ENCODE measurements around the gene P2RX4. TPM values are rescaled to one million over a fixed set of nuclear protein-coding genes. Genes with fewer than 3 reads are reported as not detected.
"Not testable (repeated sequence)": the region's sequence is repeated elsewhere in the genome, so short reads cannot be mapped to it uniquely, and the experiment has no call there.

The P2RX4 gene
- total RNA-seq, 1 donor: 9.1 TPM

GRCh38 chr12:121273364-121273896 is 63.5 kb downstream of the P2RX4 start:
- H3K4me3 ChIP-seq (ENCODE audit: low read depth, low read length): no peak overlapping the region
- no peak for DNase-seq (ENCODE audit: low read depth)
- TF ChIP-seq CTCF (IDR thresholded peaks at IDR 0.05; ENCODE audit: insufficient read depth, low read length): no peak

GRCh38 chr12:121274036-121274763 is 64.3 kb downstream of the P2RX4 start:
- no peak for DNase-seq (ENCODE audit: low read depth)
- no peak for TF ChIP-seq CTCF (IDR thresholded peaks at IDR 0.05; ENCODE audit: insufficient read depth, low read length)
- H3K4me3 ChIP-seq (ENCODE audit: low read depth, low read length): no peak overlapping the region

GRCh38 chr12:121277374-121277759 is 67.4 kb downstream of the P2RX4 start:
- no peak for DNase-seq (ENCODE audit: low read depth)
- H3K4me3 ChIP-seq (ENCODE audit: low read depth, low read length): no peak overlapping the region
- TF ChIP-seq CTCF (IDR thresholded peaks at IDR 0.05; ENCODE audit: insufficient read depth, low read length): no peak

GRCh38 chr12:121278169-121279070 is 68.5 kb downstream of the P2RX4 start:
- no peak overlapping the region for H3K4me3 ChIP-seq (ENCODE audit: low read depth, low read length)
- no peak for TF ChIP-seq CTCF (IDR thresholded peaks at IDR 0.05; ENCODE audit: insufficient read depth, low read length)
- no peak for DNase-seq (ENCODE audit: low read depth)

GRCh38 chr12:121279071-121279375 is 69.1 kb downstream of the P2RX4 start:
- peak; percentile 89 for DNase-seq (ENCODE audit: low read depth)
- no peak overlapping the region for H3K4me3 ChIP-seq (ENCODE audit: low read depth, low read length)
- no peak for TF ChIP-seq CTCF (IDR thresholded peaks at IDR 0.05; ENCODE audit: insufficient read depth, low read length)

- peak; percentile 67 for DNase-seq (ENCODE audit: low read depth)
- no peak overlapping the region for H3K4me3 ChIP-seq (ENCODE audit: low read depth, low read length)
- no peak for TF ChIP-seq CTCF (IDR thresholded peaks at IDR 0.05; ENCODE audit: insufficient read depth, low read length)
Observed at GRCh38 chr12:121279507-121279915, 69.6 kb downstream of the P2RX4 start.

GRCh38 chr12:121280531-121280930 is 70.6 kb downstream of the P2RX4 start:
- H3K4me3 ChIP-seq (ENCODE audit: low read depth, low read length); DNase-seq (ENCODE audit: low read depth): not testable (repeated sequence)

GRCh38 chr12:121281116-121281515 is 71.2 kb downstream of the P2RX4 start:
- not testable (repeated sequence) for H3K4me3 ChIP-seq (ENCODE audit: low read depth, low read length); DNase-seq (ENCODE audit: low read depth)
